ENCODE measurements around the gene PRXL2B.

- TF ChIP-seq CTCF (IDR thresholded peaks at IDR 0.05) (no peak), POLR2A (IDR thresholded peaks at IDR 0.05) (no peak)
Measured at GRCh38 chr1:2601721-2602303, 15.2 kb downstream of the PRXL2B start.
